Stomach (tissue), 9 donors: Measurements from ENCODE around the gene XCR1. TPM values are rescaled to one million over a fixed set of nuclear protein-coding genes. Genes with fewer than 3 reads are reported as not detected.

ENCODE experiments used
- DNase-seq, 2 donors: peaks; one replicate each; pipeline versions ENCODE4 v3.0.0 to v3.0.0-alpha.2; 2013 to 2019
- H3K27ac ChIP-seq, 5 donors: fragments of 200-600 bp in 4 of 5; sonication (generic) in 4 of 5; one replicate each; pipeline ENCODE4 v1.5.1; 2013 to 2019; ENCODE audit warnings: mild to moderate bottlenecking in 1 of 5, moderate library complexity in 1 of 5
- H3K27me3 ChIP-seq, 3 donors: fragments of 200-600 bp; sonication (generic); one replicate each; pipeline ENCODE4 v1.5.1; 2017 to 2019; ENCODE audit warnings: mixed run types in 1 of 3
- H3K36me3 ChIP-seq, 4 donors: fragments of 200-600 bp; sonication (generic); 1 replicate in 3 of 4; 2 replicates in 1 of 4; pipeline ENCODE4 v1.5.1; 2016 to 2019
- H3K4me1 ChIP-seq, 4 donors: fragments of 200-600 bp; sonication (generic); one replicate each; pipeline ENCODE4 v1.5.1; 2016 to 2019
- H3K4me3 ChIP-seq, 4 donors: fragments of 200-600 bp; sonication (generic) in 3 of 4; one replicate each; pipeline ENCODE4 v1.5.1; 2016 to 2019; ENCODE audit warnings: mild to moderate bottlenecking in 1 of 4
- H3K9me3 ChIP-seq, 4 donors: fragments of 200-600 bp; sonication (generic); one replicate each; pipeline ENCODE4 v1.5.1; 2016 to 2019
- CTCF ChIP-seq, 7 experiments: fragments of 450-650 bp in 4 of 7; fragments of 200-600 bp in 3 of 7; sonication (generic) in 3 of 7; IDR thresholded peaks; one replicate each; pipeline ENCODE4 v1.5.1; 2016 to 2019; ENCODE audit warnings: antibody characterized with exemption in 7 of 7, control low read depth in 2 of 7, mild to moderate bottlenecking in 1 of 7
- EP300 ChIP-seq: sonication (generic); formaldehyde crosslinking; IDR thresholded peaks from one replicate; pipeline ENCODE4 v1.6.1; 2017; ENCODE audit warnings: antibody characterized with exemption
- POLR2A ChIP-seq, 4 donors: fragments of 450-650 bp; IDR thresholded peaks; one replicate each; pipeline ENCODE4 v1.6.1; 2016; ENCODE audit warnings: antibody characterized with exemption in 4 of 4, control low read depth in 2 of 4, mild to moderate bottlenecking in 1 of 4, moderate library complexity in 1 of 4
- POLR2AphosphoS5 ChIP-seq, 3 donors: sonication (generic); formaldehyde crosslinking; IDR thresholded peaks; one replicate each; pipeline ENCODE4 v1.6.1; 2016; ENCODE audit warnings: antibody characterized with exemption in 3 of 3
- WGBS, 5 donors: extraction: QIAGEN DNeasy Blood & Tissue Kit in 3 of 5; methylation state at CpG; one replicate each; pipeline versions ENCODE4 v1.1.5 to v1.1.7; 2013 to 2018; 5-methylcytosine and 5-hydroxymethylcytosine counted together
- intact Hi-C: fragments of 100-400 bp; cut with DNase I; formaldehyde crosslinking; loops from one replicate; pipeline ENCODE4 v1.15.1; 2023; ENCODE audit warnings: low total_unique reads
- polyA plus RNA-seq, 3 donors: library from polyadenylated mRNA; stranded (reverse); fragments of 200-250 nt; gene quantifications; one replicate each; pipeline ENCODE4 v1.2.3, GENCODE V29; 2013
- total RNA-seq, 5 donors: library from RNA; depleted of rRNA; stranded (reverse); fragments of >200 nt; gene quantifications; one replicate each; pipeline versions ENCODE4 v1.1.0 to v1.2.3, GENCODE V29; 2014 to 2016
- donor health status: healthy with polysubstance abuse.
- donor health status: Bipolar disorder and iron deficiency.
- donor health status: healthy.

The XCR1 gene
- total and polyA plus RNA-seq, 8 donors = under 0.01 to 0.37 (median 0.08) TPM; not detected in 4

- H3K27ac ChIP-seq = peak overlapping the region; percentile 67 to 97 (median 91)
- WGBS, 5 donors = 53 to 70% (median 59%) methylated on average over 4 of the region's 4 CpGs
- TF ChIP-seq EP300 = no peak
- TF ChIP-seq POLR2A (IDR thresholded peaks at IDR 0.05) = no peak
- no peak for TF ChIP-seq POLR2AphosphoS5 (IDR thresholded peaks at IDR 0.05)
- TF ChIP-seq CTCF (IDR thresholded peaks at IDR 0.05) = no peak
- no peak overlapping the region for H3K4me3 ChIP-seq
- DNase-seq = no peak
- H3K9me3 ChIP-seq = no peaks in the 10 kb centered on the region
- peaks cover 8 to 15% (median 13%) of the 10 kb centered on the region in 4 donors for H3K36me3 ChIP-seq
- H3K27me3 ChIP-seq = no peaks in the 10 kb centered on the region
- peaks cover 95 to 100% (median 99%) of the 10 kb centered on the region in 4 donors for H3K4me1 ChIP-seq
- intact Hi-C loops = no loop called here
Observed at GRCh38 chr3:45988362-45988761, 38.9 kb downstream of the XCR1 start.

GRCh38 chr3:45987368-45988291, 39.7 kb downstream of the XCR1 start:
- H3K27ac ChIP-seq = peak overlapping the region; percentile 67 to 97 (median 91)
- no peaks in the 10 kb centered on the region for H3K27me3 ChIP-seq
- WGBS, 5 donors = 15 to 34% (median 19%) methylated on average over 8 of the region's 8 CpGs
- no peaks in the 10 kb centered on the region for H3K9me3 ChIP-seq
- no peak overlapping the region for H3K4me3 ChIP-seq
- peak in 1 of 2 donors; percentile 69 for DNase-seq
- intact Hi-C loops = no loop called here
- TF ChIP-seq EP300 (no peak), POLR2AphosphoS5 (IDR thresholded peaks at IDR 0.05) (peak in 1 of 3 donors; percentile 21), CTCF (IDR thresholded peaks at IDR 0.05) (no peak), POLR2A (IDR thresholded peaks at IDR 0.05) (no peak)
- H3K36me3 ChIP-seq = peaks cover 16 to 22% (median 20%) of the 10 kb centered on the region in 4 donors
- H3K4me1 ChIP-seq = peaks cover 94 to 100% (median 98%) of the 10 kb centered on the region in 4 donors

- intact Hi-C loops = no loop called here
- TF ChIP-seq POLR2AphosphoS5 (IDR thresholded peaks at IDR 0.05) (peak; percentile 58 to 80 (median 70)), EP300 (no peak)
- WGBS, 5 donors = 26 to 39% (median 34%) methylated on average over 5 of the region's 5 CpGs
- H3K36me3 ChIP-seq = peaks cover 20 to 34% (median 32%) of the 10 kb centered on the region in 4 donors
- no peak overlapping the region for H3K4me3 ChIP-seq
- no peaks in the 10 kb centered on the region for H3K9me3 ChIP-seq
- peak; percentile 71 to 86 for DNase-seq
- H3K4me1 ChIP-seq = peaks cover 87 to 100% (median 94%) of the 10 kb centered on the region in 4 donors
- H3K27me3 ChIP-seq = no peaks in the 10 kb centered on the region
- peak overlapping the region; percentile 87 to 97 (median 91) for H3K27ac ChIP-seq
Observed at GRCh38 chr3:45986303-45986982, 40.8 kb downstream of the XCR1 start.

- DNase-seq = no peak
- Histone ChIP-seq H3K27me3 (no peaks in the 10 kb centered on the region), H3K4me3 (no peak overlapping the region), H3K9me3 (no peaks in the 10 kb centered on the region), H3K4me1 (peaks cover 86 to 100% (median 94%) of the 10 kb centered on the region in 4 donors), H3K36me3 (peaks cover 27 to 41% (median 39%) of the 10 kb centered on the region in 4 donors), H3K27ac (peak overlapping the region; percentile 61 to 97 (median 91))
- TF ChIP-seq POLR2A (IDR thresholded peaks at IDR 0.05) (no peak), POLR2AphosphoS5 (IDR thresholded peaks at IDR 0.05) (no peak), EP300 (no peak)
- intact Hi-C loops = no loop called here
- 42 to 65% (median 49%) methylated on average over 13 of the region's 13 CpGs for WGBS, 5 donors
Observed at GRCh38 chr3:45985532-45986302, 41.6 kb downstream of the XCR1 start.
